ENCODE results near the gene TH.

The TH gene

GRCh38 chr11:2218031-2218633 lies 46.5 kb upstream of the TH start:
- Histone ChIP-seq H3K27me3 (ENCODE audit: insufficient read depth, low read depth) (peaks cover 61% of the 10 kb centered on the region), H3K27ac (no peak overlapping the region), H3K79me2 (ENCODE audit: insufficient read depth, low read depth) (no peaks in the 10 kb centered on the region), H3K4me2 (no peak overlapping the region), H3K4me3 (IDR thresholded peaks at IDR 0.05; ENCODE audit: insufficient read depth, low read depth, low read length) (no peak overlapping the region), H3K9ac (no peak overlapping the region), H2AFZ (ENCODE audit: low read depth) (no peak overlapping the region), H3K4me1 (ENCODE audit: low read depth, poor library complexity, severe bottlenecking) (no peaks in the 10 kb centered on the region), H3K36me3 (ENCODE audit: insufficient read depth) (no peaks in the 10 kb centered on the region), H4K20me1 (ENCODE audit: insufficient read depth) (no peaks in the 10 kb centered on the region)
- no peak for TF ChIP-seq CTCF (conservative IDR thresholded peaks at IDR 0.05; ENCODE audit: low read depth, low read length)

GRCh38 chr11:2217211-2218030 lies 45.8 kb upstream of the TH start:
- Histone ChIP-seq H2AFZ (ENCODE audit: low read depth) (no peak overlapping the region), H3K27me3 (ENCODE audit: insufficient read depth, low read depth) (peaks cover 59% of the 10 kb centered on the region), H3K9ac (no peak overlapping the region), H3K79me2 (ENCODE audit: insufficient read depth, low read depth) (no peaks in the 10 kb centered on the region), H3K4me3 (IDR thresholded peaks at IDR 0.05; ENCODE audit: insufficient read depth, low read depth, low read length) (no peak overlapping the region), H3K4me2 (no peak overlapping the region), H4K20me1 (ENCODE audit: insufficient read depth) (no peaks in the 10 kb centered on the region), H3K4me1 (ENCODE audit: low read depth, poor library complexity, severe bottlenecking) (no peaks in the 10 kb centered on the region), H3K27ac (no peak overlapping the region), H3K36me3 (ENCODE audit: insufficient read depth) (no peaks in the 10 kb centered on the region)
- TF ChIP-seq CTCF (conservative IDR thresholded peaks at IDR 0.05; ENCODE audit: low read depth, low read length), result no peak

DNA sequence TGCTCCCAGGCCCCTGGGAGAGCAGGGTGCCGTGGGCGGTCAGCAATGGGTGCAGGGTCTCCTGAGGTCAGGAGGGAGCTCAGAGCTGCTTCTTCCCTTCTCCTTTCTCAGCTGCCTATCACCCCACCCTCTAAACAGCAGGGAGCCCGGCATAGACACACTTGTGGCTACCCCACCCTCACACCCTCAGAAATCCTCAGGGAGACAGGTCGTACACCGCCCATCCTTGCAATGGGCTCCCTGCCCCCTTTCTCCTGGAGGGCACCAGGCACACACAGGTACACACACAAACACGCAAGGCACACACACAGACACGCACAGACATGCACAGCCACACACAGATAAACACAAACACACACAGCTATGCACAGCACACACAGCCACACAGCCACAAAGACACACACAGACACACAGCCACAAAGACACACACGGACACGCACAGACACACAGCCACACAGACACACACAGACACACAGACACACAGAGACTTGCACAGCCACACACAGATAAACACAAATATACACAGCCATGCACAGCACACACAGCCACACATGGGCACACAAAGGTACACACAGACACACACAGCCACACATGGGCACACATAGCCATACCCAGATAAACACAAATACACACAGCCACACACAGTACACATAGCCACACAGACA lies 44.9 kb upstream of the TH start:
- Histone ChIP-seq H3K4me1 (ENCODE audit: low read depth, poor library complexity, severe bottlenecking) (no peaks in the 10 kb centered on the region), H3K36me3 (ENCODE audit: insufficient read depth) (no peaks in the 10 kb centered on the region), H3K4me2 (no peak overlapping the region), H3K9ac (no peak overlapping the region), H3K79me2 (ENCODE audit: insufficient read depth, low read depth) (no peaks in the 10 kb centered on the region), H4K20me1 (ENCODE audit: insufficient read depth) (no peaks in the 10 kb centered on the region), H3K27me3 (ENCODE audit: insufficient read depth, low read depth) (peaks cover 61% of the 10 kb centered on the region), H3K4me3 (IDR thresholded peaks at IDR 0.05; ENCODE audit: insufficient read depth, low read depth, low read length) (no peak overlapping the region), H2AFZ (ENCODE audit: low read depth) (no peak overlapping the region), H3K27ac (no peak overlapping the region)
- TF ChIP-seq CTCF (conservative IDR thresholded peaks at IDR 0.05; ENCODE audit: low read depth, low read length), result no peak

- no peaks in the 10 kb centered on the region for H3K4me1 ChIP-seq (ENCODE audit: low read depth, poor library complexity, severe bottlenecking)
- H3K4me3 ChIP-seq (IDR thresholded peaks at IDR 0.05; ENCODE audit: insufficient read depth, low read depth, low read length), result no peak overlapping the region
- H3K27ac ChIP-seq, result no peak overlapping the region
- H3K9ac ChIP-seq, result no peak overlapping the region
- H4K20me1 ChIP-seq (ENCODE audit: insufficient read depth), result no peaks in the 10 kb centered on the region
- H3K79me2 ChIP-seq (ENCODE audit: insufficient read depth, low read depth), result no peaks in the 10 kb centered on the region
- no peak for TF ChIP-seq CTCF (conservative IDR thresholded peaks at IDR 0.05; ENCODE audit: low read depth, low read length)
- H2AFZ ChIP-seq (ENCODE audit: low read depth), result no peak overlapping the region
- H3K36me3 ChIP-seq (ENCODE audit: insufficient read depth), result no peaks in the 10 kb centered on the region
- peaks cover 63% of the 10 kb centered on the region for H3K27me3 ChIP-seq (ENCODE audit: insufficient read depth, low read depth)
- H3K4me2 ChIP-seq, result no peak overlapping the region
Measured at GRCh38 chr11:2215561-2216399, 44.2 kb upstream of the TH start.

Measured in KMS-11 (cell line).